Transverse colon (tissue), 4 donors: Measurements from ENCODE around the gene ERG28. TPM values are rescaled to one million over a fixed set of nuclear protein-coding genes. Genes with fewer than 3 reads are reported as not detected.

Source experiments
- DNase-seq: peaks from one replicate; pipeline ENCODE4 v3.0.0-alpha.2; 2019
- H3K27ac ChIP-seq, 4 donors: fragments of 200-600 bp; sonication (generic); 2 replicates each; pipeline ENCODE4 v1.5.1; 2016 to 2018; ENCODE audit warnings: inconsistent platforms in 4 of 4
- H3K27me3 ChIP-seq: fragments of 200-600 bp; sonication (generic); 2 replicates; pipeline ENCODE4 v1.5.1; 2017; ENCODE audit warnings: inconsistent platforms
- H3K36me3 ChIP-seq, 4 donors: fragments of 200-600 bp; sonication (generic); 2 replicates each; pipeline ENCODE4 v1.5.1; 2017 to 2019; ENCODE audit warnings: inconsistent platforms in 4 of 4
- H3K4me1 ChIP-seq, 4 donors: fragments of 200-600 bp; sonication (generic); 2 replicates each; pipeline ENCODE4 v1.5.1; 2017 to 2020; ENCODE audit warnings: inconsistent platforms in 4 of 4
- H3K4me3 ChIP-seq, 4 donors: fragments of 200-600 bp; sonication (generic); 1 replicate in 1 of 4; 2 replicates in 3 of 4; pipeline versions ENCODE4 v1.5.1 to v1.6.1; 2017 to 2019; ENCODE audit warnings: inconsistent platforms in 4 of 4
- H3K9me3 ChIP-seq, 2 donors: fragments of 200-600 bp; sonication (generic); 2 replicates each; pipeline ENCODE4 v1.5.1; 2017 to 2019; ENCODE audit warnings: inconsistent platforms in 2 of 2
- EP300 ChIP-seq: sonication (generic); formaldehyde crosslinking; IDR thresholded peaks from one replicate; pipeline ENCODE4 v1.6.1; 2017; ENCODE audit warnings: antibody characterized with exemption, low read depth
- POLR2A ChIP-seq: fragments of 450-650 bp; IDR thresholded peaks from one replicate; pipeline ENCODE4 v1.6.1; 2016; ENCODE audit warnings: antibody characterized with exemption, mild to moderate bottlenecking, moderate library complexity
- POLR2AphosphoS5 ChIP-seq, 3 donors: sonication (generic); formaldehyde crosslinking; IDR thresholded peaks; one replicate each; pipeline ENCODE4 v1.6.1; 2016; ENCODE audit warnings: antibody characterized with exemption in 3 of 3
- WGBS, 2 donors: methylation state at CpG; one replicate each; pipeline ENCODE4 v1.1.5; 2018; ENCODE audit warnings: low coverage in 1 of 2; 5-methylcytosine and 5-hydroxymethylcytosine counted together
- in situ Hi-C, 4 donors: fragments of 200-750 bp; cut with MboI; loops; one replicate each; pipeline versions ENCODE4 v1.15.0 to v1.15.1; 2017; ENCODE audit warnings: low sequenced_read_pairs in 3 of 4, low pct_ligation_motif_present in 1 of 4, low pct_unique_long_range_greater_than_20kb in 1 of 4
- intact Hi-C: fragments of 100-400 bp; cut with DNase I; formaldehyde crosslinking; loops from one replicate; pipeline ENCODE4 v1.15.1; 2023; ENCODE audit warnings: low total_unique reads
- total RNA-seq, 4 donors: library from RNA; depleted of rRNA; stranded (reverse); fragments of >200 nt; gene quantifications; one replicate each; pipeline ENCODE4 v1.1.0, GENCODE V29; 2016
- TF ChIP-seq, protein P1 (sequence below), 5 experiments: fragments of 200-600 bp in 3 of 5; fragments of 450-650 bp in 2 of 5; sonication (generic) in 3 of 5; IDR thresholded peaks; 1 replicate in 2 of 5; 2 replicates in 3 of 5; pipeline ENCODE4 v1.5.1; 2016 to 2017; ENCODE audit warnings: antibody characterized with exemption in 5 of 5, inconsistent platforms in 3 of 5, mild to moderate bottlenecking in 2 of 5, moderate library complexity in 1 of 5

The ERG28 gene
- total RNA-seq, 4 donors from 2014 or later, result 0.75 to 9.4 (median 6.2) TPM

DNA sequence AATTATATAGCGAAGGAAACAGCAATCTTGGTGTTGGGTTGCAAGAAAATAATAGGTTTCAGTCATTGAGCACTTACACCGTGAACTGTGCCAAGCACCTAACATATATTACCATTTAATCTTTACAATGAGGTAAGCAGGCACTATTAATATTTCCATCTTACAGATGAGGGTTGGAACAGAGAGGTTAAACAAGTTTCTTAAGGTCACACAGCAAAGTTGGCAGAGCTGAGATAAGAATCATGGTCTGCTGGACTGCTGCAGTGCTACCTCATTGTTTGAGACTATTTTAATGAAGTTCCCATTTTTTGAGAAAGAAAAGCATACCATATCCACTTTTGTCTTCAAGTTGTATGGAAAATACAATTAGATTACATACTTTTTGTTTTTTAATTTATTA, 1.7 kb downstream of the ERG28 start:
- Histone ChIP-seq H3K4me1 (peaks cover 4 to 28% (median 17%) of the 10 kb centered on the region in 4 donors), H3K36me3 (peaks cover 0 to 3% (median 0%) of the 10 kb centered on the region in 4 donors), H3K9me3 (no peaks in the 10 kb centered on the region), H3K27ac (no peak overlapping the region), H3K27me3 (no peaks in the 10 kb centered on the region), H3K4me3 (no peak overlapping the region)
- intact Hi-C loops (no loop called here), in situ Hi-C loops (no loop called here)
- 94 to 100% methylated on average over 2 of the region's 2 CpGs for WGBS, 2 donors
- DNase-seq, result no peak
- TF ChIP-seq POLR2A (no peak), EP300 (no peak), POLR2AphosphoS5 (IDR thresholded peaks at IDR 0.05) (no peak)
- TF ChIP-seq, protein P1, sequence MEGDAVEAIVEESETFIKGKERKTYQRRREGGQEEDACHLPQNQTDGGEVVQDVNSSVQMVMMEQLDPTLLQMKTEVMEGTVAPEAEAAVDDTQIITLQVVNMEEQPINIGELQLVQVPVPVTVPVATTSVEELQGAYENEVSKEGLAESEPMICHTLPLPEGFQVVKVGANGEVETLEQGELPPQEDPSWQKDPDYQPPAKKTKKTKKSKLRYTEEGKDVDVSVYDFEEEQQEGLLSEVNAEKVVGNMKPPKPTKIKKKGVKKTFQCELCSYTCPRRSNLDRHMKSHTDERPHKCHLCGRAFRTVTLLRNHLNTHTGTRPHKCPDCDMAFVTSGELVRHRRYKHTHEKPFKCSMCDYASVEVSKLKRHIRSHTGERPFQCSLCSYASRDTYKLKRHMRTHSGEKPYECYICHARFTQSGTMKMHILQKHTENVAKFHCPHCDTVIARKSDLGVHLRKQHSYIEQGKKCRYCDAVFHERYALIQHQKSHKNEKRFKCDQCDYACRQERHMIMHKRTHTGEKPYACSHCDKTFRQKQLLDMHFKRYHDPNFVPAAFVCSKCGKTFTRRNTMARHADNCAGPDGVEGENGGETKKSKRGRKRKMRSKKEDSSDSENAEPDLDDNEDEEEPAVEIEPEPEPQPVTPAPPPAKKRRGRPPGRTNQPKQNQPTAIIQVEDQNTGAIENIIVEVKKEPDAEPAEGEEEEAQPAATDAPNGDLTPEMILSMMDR (IDR thresholded peaks at IDR 0.05), result no peak

DNA sequence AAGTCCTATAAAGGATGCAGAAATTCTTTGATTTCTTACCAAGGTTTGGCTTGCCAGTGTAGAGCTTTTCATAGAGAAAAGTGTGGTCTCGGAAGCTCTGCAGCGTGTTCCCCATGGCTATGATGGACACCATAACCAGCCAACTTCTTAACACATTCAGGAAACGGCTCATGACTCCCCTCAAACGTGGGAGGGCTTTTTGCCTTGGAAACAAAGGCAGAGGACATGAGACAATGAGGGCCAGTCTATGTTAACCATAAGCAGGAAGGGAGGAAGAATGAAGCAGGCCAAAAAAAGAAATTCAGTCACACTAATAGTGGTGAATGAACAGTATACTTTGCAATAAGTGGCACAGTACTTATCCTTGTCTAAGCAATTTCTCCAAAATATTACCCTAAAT, 3.3 kb downstream of the ERG28 start:
- Histone ChIP-seq H3K27me3 (no peaks in the 10 kb centered on the region), H3K4me3 (no peak overlapping the region), H3K9me3 (no peaks in the 10 kb centered on the region), H3K27ac (no peak overlapping the region), H3K36me3 (peaks cover 0 to 3% (median 0%) of the 10 kb centered on the region in 4 donors), H3K4me1 (peaks cover 4 to 29% (median 16%) of the 10 kb centered on the region in 4 donors)
- in situ Hi-C loops (no loop called here), intact Hi-C loops (no loop called here)
- TF ChIP-seq, protein P1 (IDR thresholded peaks at IDR 0.05), result no peak
- no peak for TF ChIP-seq EP300
- no peak for TF ChIP-seq POLR2A
- no peak for TF ChIP-seq POLR2AphosphoS5 (IDR thresholded peaks at IDR 0.05)
- no peak for DNase-seq
- WGBS, 2 donors, result 84 to 91% methylated on average over 4 of the region's 4 CpGs

DNA sequence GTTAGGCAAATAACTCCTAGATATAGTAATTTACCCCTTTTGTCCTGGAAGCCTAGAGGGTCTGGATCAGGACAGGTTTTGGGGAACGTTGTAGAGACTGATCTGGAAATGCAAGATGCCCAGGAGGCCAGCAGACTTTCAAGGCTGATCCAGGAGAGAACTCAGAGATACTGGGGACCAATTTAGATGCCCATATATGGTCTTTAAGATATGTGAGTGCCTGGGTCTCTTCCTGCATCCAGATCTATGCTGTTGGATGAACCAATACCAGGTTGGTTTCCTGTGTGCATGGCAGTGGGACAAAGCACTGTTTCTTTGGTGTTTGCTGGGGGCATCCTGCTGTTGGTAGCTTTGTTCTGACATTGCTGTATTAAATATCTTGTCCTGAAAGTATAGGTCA, 5.4 kb downstream of the ERG28 start:
- Histone ChIP-seq H3K27ac (no peak overlapping the region), H3K4me3 (no peak overlapping the region), H3K9me3 (no peaks in the 10 kb centered on the region), H3K4me1 (peaks cover 4 to 17% (median 8%) of the 10 kb centered on the region in 4 donors), H3K36me3 (peaks cover 0 to 24% (median 4%) of the 10 kb centered on the region in 4 donors), H3K27me3 (no peaks in the 10 kb centered on the region)
- 0% methylated on average over 1 of the region's 1 CpG; no CpG with 5 or more reads in 1 of the 2 donors for WGBS, 2 donors
- in situ Hi-C loops, result no loop called here
- intact Hi-C loops, result loop anchor here (2.0 kb wide), 1 partner anchor 76 kb away; the partner anchor contains the start of gene FLVCR2
- DNase-seq, result no peak
- TF ChIP-seq POLR2A, result no peak
- no peak for TF ChIP-seq POLR2AphosphoS5 (IDR thresholded peaks at IDR 0.05)
- no peak for TF ChIP-seq EP300
- TF ChIP-seq, protein P1 (IDR thresholded peaks at IDR 0.05), result no peak

DNA sequence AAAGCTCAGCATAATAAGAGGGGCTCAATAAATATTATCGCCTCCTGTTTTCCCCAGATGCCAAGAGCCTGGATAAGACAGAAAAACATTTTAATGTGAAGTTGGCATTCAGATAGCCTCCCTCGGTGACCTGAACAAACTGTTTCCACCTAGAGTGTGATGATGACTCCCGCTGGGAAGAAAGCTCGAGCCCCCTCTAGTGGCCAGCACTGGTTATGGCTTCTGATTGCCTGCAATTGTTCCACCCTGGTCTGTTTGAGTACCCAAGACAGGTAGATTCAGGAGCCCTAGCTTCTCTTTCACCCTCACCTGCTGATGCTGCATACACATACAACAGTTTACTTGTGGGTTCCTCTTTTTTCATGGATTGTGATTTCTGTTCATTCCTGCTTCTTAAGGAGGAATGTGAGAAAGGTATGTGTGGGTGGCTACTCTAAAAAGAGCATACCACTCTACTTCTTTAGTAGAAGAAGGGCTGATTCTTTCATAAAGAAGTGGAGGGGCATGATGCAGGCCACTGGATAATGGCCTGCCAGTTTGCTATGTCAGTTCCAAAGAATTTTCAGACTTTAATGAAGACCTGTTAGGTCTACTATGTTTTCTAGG, 6.4 kb downstream of the ERG28 start:
- Histone ChIP-seq H3K4me1 (peaks cover 0 to 7% (median 2%) of the 10 kb centered on the region in 4 donors), H3K4me3 (no peak overlapping the region), H3K27me3 (no peaks in the 10 kb centered on the region), H3K27ac (no peak overlapping the region), H3K36me3 (peaks cover 0 to 32% (median 8%) of the 10 kb centered on the region in 4 donors), H3K9me3 (no peaks in the 10 kb centered on the region)
- 7 to 14% methylated on average over 4 of the region's 4 CpGs for WGBS, 2 donors
- TF ChIP-seq, protein P1 (IDR thresholded peaks at IDR 0.05), result peak; percentile 91 to 99 (median 95)
- TF ChIP-seq POLR2AphosphoS5 (IDR thresholded peaks at IDR 0.05) (no peak), EP300 (no peak), POLR2A (no peak)
- in situ Hi-C loops (loop anchor here (5.0 kb wide), 2 partner anchors 72 to 77 kb away; partner anchors contain the start of gene FLVCR2 (in 3 of the 4)), intact Hi-C loops (loop anchor here (2.0 kb wide), 1 partner anchor 75 kb away; the partner anchor contains the start of gene FLVCR2)
- peak; percentile 87 for DNase-seq
